ENCODE results near the gene RAPSN.
A peak's percentile ranks its signal among the peaks of the same experiment; 100 is the strongest.

RAPSN gene

DNA sequence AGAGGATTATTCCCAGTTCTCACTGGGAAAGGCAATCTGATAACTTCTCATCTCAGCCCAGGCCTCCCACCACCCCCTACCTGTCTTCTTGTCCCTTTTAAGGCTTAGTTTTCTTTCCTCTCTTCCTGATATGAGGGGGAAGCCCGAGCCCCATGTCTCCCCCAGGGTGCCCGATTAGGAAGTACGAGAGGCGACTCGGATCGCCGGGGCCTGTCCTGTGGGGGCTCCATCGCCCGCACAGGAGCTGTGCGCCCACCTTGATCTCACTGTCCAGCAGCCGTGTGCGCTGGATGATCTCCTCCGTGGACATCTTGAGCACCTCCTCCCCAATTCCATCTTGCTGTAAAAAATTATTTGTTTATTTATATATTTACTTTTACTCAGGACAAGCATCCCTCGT is 23.3 kb downstream of the RAPSN start:
- no peak for DNase-seq
- no peaks in the 10 kb centered on the region for H3K27me3 ChIP-seq
- TF ChIP-seq, protein P1, sequence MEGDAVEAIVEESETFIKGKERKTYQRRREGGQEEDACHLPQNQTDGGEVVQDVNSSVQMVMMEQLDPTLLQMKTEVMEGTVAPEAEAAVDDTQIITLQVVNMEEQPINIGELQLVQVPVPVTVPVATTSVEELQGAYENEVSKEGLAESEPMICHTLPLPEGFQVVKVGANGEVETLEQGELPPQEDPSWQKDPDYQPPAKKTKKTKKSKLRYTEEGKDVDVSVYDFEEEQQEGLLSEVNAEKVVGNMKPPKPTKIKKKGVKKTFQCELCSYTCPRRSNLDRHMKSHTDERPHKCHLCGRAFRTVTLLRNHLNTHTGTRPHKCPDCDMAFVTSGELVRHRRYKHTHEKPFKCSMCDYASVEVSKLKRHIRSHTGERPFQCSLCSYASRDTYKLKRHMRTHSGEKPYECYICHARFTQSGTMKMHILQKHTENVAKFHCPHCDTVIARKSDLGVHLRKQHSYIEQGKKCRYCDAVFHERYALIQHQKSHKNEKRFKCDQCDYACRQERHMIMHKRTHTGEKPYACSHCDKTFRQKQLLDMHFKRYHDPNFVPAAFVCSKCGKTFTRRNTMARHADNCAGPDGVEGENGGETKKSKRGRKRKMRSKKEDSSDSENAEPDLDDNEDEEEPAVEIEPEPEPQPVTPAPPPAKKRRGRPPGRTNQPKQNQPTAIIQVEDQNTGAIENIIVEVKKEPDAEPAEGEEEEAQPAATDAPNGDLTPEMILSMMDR (IDR thresholded peaks at IDR 0.05) = no peak
- H3K36me3 ChIP-seq = peaks cover 38 to 47% (median 44%) of the 10 kb centered on the region in 3 donors
- intact Hi-C loops (cut with DNase I; ENCODE audit: low total_unique reads) = no loop called here
- H3K4me3 ChIP-seq = peak overlapping the region; percentile 83 to 87
- no peaks in the 10 kb centered on the region for H3K9me3 ChIP-seq
- H3K27ac ChIP-seq = peak overlapping the region; percentile 93 to 95
- peaks cover 0 to 17% (median 12%) of the 10 kb centered on the region in 4 donors for H3K4me1 ChIP-seq

DNA sequence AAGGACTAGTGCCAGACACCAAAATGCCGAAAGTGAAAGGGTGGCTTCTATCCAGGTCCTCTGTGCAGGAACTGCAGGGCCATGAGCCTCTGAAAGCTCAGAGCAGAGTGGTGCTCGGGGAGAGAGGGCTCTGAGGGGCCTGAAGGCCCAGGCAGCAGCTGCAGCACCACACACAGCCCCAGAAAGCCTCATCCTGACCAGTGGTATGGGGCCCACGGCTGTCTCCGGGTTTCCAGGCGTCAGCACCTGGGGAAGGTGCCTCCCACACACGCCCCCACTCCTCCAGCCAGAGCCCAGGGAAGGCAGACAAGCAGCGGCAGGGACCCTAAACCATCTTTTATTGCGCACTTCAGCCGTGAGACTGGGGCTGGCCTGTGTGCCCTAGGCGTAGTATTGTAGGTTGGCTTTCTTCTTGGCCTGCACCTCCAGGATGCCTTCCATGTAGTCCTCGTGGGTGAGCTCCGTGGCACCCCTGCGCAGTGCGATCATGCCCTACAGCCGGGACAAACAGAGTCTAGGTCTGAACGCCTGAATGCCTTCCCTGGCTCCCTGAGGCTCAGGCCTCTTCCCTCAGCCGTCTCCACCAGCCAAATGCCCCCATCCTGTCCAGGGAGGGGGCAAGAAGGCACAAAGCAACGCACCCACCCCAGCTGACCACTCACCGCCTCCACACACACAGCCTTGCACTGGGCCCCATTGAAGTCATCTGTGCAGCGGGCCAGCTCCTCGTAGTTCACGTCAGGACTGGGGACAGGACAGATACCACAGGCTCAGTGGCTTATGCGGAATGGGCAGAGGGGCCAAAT is 30.3 kb downstream of the RAPSN start:
- Histone ChIP-seq H3K27me3 (no peaks in the 10 kb centered on the region), H3K27ac (peak overlapping the region; percentile 23 to 86), H3K4me1 (peaks cover 4 to 36% (median 32%) of the 10 kb centered on the region in 4 donors), H3K9me3 (no peaks in the 10 kb centered on the region), H3K4me3 (no peak overlapping the region), H3K36me3 (peaks cover 60 to 84% (median 79%) of the 10 kb centered on the region in 3 donors)
- TF ChIP-seq, protein P1 (IDR thresholded peaks at IDR 0.05) = no peak
- DNase-seq = no peak
- intact Hi-C loops (cut with DNase I; ENCODE audit: low total_unique reads) = loop anchor here (10.0 kb wide), 2 partner anchors 156 to 244 kb away; partner anchors contain the start of genes ARFGAP2, KBTBD4 and NDUFS3

DNA sequence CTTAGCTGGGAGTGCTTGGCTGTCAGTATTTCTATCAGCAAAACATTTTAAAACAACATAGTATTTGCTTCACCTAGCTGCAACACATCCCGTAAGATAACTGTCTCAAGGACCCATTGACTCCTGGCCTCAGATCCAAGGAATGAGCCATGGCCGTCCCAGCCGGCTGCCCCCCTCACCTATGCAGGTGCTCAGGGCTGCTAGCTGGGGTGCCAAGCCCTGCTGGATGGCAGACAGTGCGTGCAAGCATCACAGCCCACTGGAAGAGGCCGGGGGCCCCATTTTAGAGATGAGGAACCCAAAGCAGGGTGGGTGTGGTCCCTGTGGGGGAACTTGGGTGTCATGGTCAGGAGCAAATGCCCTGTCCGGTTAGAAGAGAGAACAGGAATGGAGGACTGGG is 31.2 kb downstream of the RAPSN start:
- Histone ChIP-seq H3K9me3 (no peaks in the 10 kb centered on the region), H3K36me3 (peaks cover 53 to 84% (median 79%) of the 10 kb centered on the region in 3 donors), H3K27me3 (no peaks in the 10 kb centered on the region), H3K4me1 (peaks cover 4 to 45% (median 36%) of the 10 kb centered on the region in 4 donors), H3K27ac (peak overlapping the region; percentile 23 to 86), H3K4me3 (no peak overlapping the region)
- no peak for DNase-seq
- TF ChIP-seq, protein P1 (IDR thresholded peaks at IDR 0.05) = no peak
- intact Hi-C loops (cut with DNase I; ENCODE audit: low total_unique reads) = loop anchor here (10.0 kb wide), 2 partner anchors 157 to 243 kb away; partner anchors contain the start of genes ARFGAP2, KBTBD4 and NDUFS3

DNA sequence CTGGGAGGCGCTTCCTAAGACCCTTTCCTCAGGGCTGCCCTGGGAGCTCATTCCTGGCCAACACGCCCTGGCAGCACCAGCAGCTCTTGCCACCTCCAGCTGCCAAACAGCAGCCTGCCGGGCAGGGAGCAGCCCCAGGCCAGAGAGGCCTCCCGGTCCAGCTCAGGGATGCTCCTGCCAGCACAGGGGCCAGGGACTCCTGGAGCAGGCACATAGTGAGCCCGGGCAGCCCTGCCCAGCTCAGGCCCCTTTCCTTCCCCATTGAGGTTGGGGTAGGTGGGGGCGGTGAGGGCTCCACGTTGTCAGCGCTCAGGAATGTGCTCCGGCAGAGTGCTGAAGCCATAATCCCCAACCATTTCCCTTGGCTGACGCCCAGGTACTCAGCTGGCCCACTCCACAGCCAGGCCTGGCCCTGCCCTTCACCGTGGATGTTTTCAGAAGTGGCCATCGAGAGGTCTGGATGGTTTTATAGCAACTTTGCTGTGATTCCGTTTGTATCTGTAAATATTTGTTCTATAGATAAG is 32.9 kb downstream of the RAPSN start:
- H3K36me3 ChIP-seq = peaks cover 44 to 78% (median 76%) of the 10 kb centered on the region in 3 donors
- no peaks in the 10 kb centered on the region for H3K27me3 ChIP-seq
- TF ChIP-seq, protein P1 (IDR thresholded peaks at IDR 0.05) = no peak
- H3K9me3 ChIP-seq = no peaks in the 10 kb centered on the region
- H3K4me3 ChIP-seq = no peak overlapping the region
- H3K4me1 ChIP-seq = peaks cover 4 to 57% (median 41%) of the 10 kb centered on the region in 4 donors
- peak; percentile 86 to 96 for DNase-seq
- intact Hi-C loops (cut with DNase I; ENCODE audit: low total_unique reads) = loop anchor here (10.0 kb wide), 2 partner anchors 159 to 241 kb away; partner anchors contain the start of genes ARFGAP2, KBTBD4 and NDUFS3
- H3K27ac ChIP-seq = peak overlapping the region; percentile 83 to 86

DNA sequence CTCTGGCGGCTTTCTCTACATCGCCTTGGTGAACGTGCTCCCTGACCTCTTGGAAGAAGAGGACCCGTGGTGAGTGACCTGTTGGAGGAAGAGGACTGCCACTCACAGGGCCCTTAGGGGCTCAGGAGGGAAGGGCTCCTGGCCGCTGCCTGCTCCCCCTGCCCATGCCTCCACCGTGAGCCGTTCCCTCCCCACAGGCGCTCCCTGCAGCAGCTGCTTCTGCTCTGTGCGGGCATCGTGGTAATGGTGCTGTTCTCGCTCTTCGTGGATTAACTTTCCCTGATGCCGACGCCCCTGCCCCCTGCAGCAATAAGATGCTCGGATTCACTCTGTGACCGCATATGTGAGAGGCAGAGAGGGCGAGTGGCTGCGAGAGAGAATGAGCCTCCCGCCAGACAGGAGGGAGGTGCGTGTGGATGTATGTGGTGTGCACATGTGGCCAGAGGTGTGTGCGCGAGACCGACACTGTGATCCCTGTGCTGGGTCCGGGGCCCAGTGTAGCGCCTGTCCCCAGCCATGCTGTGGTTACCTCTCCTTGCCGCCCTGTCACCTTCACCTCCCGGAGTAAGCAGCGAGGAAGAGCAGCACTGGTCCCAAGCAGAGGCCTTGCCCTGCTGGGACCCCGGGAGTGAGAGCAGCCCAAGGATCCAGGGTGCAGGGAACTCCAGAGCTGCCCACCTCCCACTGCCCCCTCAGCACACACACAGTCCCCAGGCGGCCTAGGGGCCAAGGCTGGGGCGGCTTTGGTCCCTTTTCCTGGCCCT is 33.7 kb downstream of the RAPSN start:
- no peak overlapping the region for H3K4me3 ChIP-seq
- peaks cover 38 to 78% (median 76%) of the 10 kb centered on the region in 3 donors for H3K36me3 ChIP-seq
- peak overlapping the region; percentile 83 to 86 for H3K27ac ChIP-seq
- no peak for DNase-seq
- H3K27me3 ChIP-seq = no peaks in the 10 kb centered on the region
- intact Hi-C loops (cut with DNase I; ENCODE audit: low total_unique reads) = loop anchor here (10.0 kb wide), 2 partner anchors 160 to 240 kb away; partner anchors contain the start of genes ARFGAP2, KBTBD4 and NDUFS3
- TF ChIP-seq, protein P1 (IDR thresholded peaks at IDR 0.05) = no peak
- peaks cover 4 to 65% (median 47%) of the 10 kb centered on the region in 4 donors for H3K4me1 ChIP-seq
- H3K9me3 ChIP-seq = no peaks in the 10 kb centered on the region

Data from tibial artery (tissue), 4 donors.